ENCODE results near the gene SLC44A5. TPM values are rescaled to one million over a fixed set of nuclear protein-coding genes. Genes with fewer than 3 reads are reported as not detected.
"Not testable (repeated sequence)": the region's sequence is repeated elsewhere in the genome, so short reads cannot be mapped to it uniquely, and the experiment has no call there.

Gene SLC44A5
- total RNA-seq, result 1.7 TPM in 2 replicates

DNA sequence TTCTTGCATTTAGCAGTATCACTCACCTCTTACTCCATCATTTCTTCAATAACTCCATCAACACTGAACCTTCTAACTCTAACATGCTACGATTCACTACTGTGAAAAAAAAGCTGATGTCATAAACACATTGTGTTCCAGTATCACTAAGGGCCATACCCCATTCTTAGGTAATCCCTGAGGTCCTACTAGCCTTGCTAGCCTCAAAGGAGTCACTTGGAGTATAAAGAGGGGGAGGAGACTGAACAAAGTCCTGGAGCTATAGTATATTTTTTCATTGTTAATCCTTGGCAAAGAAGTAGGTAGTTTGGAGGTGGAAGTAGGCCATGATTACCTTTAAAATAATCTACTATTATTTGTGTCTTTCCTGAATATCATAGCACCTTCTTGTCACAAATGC lies at the start of gene SLC44A5:
Gene SLC44A5 (minus strand): TSS at position 101 of the 400 bp plus-strand sequence. CDS start 69,667 bp downstream, outside the sequence.
- no peak for DNase-seq

DNA sequence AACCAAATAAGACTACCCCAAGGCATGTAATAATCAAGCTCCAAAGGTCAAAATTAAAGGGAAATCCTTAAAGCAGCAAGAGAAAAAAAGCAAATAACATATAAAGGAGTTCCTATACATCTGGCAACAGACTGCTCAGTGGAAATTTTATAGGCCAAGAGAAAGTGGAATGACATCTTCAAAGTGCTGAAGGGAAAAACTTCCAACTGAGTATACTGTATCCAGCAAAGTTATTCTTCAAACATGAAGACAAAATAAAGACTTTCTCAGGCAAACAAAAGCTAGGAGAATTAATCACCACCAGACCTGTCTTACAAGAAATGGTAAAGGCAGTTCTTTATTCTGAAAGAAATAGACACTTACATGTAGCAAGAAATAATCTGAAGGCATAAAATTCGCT lies 45.0 kb upstream of the SLC44A5 start:
- no peak for DNase-seq

DNA sequence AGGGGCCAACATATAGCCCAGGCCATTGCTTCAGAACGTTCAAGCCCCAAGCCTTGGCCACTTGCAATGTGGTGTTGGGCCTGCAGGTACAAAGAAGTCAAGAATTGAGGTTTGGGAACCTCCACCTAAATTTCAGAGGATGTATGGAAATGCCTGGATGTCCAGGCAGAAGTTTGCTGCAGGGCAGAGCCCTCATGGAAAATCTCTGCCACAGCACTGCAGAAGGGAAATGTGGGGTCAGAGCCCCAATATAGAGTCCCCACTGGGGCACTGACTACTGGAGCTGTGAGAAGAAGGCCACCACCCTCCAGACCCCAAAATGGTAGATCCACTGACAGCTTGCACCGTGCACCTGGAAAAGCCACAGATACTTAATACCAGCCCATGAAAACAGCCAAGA lies 36.3 kb upstream of the SLC44A5 start:
- DNase-seq, result not testable (repeated sequence)

DNA sequence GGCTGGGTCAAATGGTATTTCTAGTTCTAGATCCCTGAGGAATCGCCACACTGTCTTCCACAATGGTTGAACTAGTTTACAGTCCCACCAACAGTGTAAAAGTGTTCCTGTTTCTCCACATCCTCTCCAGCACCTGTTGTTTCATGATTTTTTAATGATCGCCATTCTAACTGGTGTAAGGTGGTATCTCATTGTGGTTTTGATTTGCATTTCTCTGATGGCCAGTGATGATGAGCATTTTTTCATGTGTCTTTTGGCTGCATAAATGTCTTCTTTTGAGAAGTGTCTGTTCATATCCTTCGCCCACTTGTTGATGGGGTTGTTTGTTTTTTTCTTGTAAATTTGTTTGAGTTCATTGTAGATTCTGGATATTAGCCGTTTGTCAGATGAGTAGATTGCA lies 34.2 kb upstream of the SLC44A5 start:
- DNase-seq, result not testable (repeated sequence)

DNA sequence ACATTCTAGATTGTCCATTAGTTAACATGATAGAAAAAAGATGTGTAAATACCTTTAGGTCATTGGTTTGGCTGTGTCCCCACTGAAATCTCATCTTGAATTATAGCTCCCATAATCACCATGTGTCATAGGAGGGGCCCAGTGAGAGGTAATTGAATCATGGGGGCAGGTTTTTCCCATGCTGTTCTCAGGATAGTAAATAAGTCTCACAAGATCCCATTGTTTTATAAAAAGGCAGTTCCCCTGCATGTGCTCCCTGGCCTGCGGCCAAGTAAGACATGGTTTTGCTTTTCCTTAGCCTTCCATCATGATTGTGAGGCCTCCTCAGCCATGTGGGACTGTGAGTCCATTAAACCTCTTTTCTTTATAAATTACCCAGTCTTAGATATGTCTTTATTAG lies 32.5 kb upstream of the SLC44A5 start:
- DNase-seq, result peak; percentile 62

DNA sequence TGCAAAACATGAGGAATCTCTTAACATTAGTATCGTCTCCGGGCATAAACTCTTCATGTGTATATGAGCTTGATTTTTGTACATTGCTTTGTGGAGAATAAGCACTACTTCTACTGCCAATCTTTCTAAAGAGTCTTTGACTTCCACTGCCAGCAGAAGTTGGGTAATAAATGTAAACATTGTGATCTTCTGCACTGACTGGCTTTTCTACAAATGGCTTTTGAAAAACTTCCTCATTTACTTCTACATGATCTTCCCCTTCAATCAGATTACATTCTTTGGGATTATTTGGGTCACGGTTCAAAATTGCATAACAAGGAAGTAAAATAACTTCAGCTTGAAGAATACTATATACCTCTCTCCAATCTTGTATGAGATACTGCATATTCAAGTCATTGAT lies 30.4 kb upstream of the SLC44A5 start:
- DNase-seq, result no peak

DNA sequence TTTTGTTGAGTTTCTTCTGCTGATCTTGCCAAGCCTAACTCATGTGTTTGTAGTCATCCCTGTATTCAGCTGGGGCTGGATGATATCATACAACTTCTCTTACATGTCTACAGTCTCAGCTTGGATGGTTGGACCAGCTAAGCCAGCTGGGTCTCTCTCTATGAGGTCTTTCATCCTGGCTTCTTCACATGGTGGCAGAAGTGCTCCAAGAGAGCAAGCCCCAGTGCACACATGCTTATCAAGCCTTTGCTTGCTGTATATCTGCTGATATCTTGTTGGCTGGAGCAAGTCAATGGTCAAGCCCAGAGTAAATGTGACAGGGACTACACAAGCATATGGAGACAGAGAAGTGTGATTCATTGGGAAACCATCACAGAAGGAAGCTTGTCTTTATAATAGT lies 29.2 kb upstream of the SLC44A5 start:
- DNase-seq, result no peak

DNA sequence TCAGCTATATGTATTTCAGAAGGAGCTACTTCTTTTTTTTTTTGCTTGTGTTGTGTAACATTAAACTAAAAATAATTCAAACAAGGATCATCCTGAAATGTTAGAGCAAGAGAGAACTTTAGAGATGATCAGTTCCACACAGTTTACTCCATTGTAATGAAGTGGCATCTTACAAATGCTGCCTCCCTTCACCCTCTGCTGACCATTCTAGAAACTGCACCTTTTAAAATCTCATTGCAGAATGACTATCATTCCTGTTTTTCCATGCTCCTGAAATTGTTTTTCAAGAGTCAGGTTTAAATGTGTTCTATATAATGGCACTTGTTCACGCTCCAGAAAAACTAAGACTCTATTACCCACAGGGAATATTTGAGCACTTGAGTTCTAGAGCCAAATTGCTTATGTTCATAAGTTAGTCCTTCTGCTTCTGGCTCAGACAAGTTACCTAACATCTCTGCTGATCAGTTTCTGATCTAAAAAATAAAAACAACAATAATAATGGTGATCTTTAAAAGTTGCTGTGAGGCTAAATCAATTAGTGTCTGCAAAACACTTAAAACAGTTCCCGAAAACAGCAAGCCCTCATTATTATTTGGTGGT lies 21.5 kb upstream of the SLC44A5 start:
- DNase-seq, result peak; percentile 68

DNA sequence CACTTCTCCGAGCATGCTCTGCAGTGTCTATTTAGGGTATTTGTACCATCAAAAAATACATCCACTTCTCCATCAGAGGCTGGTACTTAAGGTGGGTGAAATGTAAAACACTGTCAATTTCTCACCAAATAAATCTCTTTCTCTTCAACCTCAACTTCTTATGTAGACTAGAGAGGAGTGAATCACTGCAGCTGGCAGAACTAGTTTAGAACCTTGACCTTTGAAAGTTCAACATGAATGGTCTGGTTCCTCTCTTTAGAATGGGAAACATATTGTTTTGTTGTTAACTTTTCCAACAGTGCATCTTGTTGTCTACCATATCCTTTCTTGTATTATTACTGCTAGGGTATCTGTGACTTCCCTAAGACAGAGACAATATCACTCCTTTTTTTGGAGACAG lies 20.1 kb upstream of the SLC44A5 start:
- DNase-seq, result no peak

DNA sequence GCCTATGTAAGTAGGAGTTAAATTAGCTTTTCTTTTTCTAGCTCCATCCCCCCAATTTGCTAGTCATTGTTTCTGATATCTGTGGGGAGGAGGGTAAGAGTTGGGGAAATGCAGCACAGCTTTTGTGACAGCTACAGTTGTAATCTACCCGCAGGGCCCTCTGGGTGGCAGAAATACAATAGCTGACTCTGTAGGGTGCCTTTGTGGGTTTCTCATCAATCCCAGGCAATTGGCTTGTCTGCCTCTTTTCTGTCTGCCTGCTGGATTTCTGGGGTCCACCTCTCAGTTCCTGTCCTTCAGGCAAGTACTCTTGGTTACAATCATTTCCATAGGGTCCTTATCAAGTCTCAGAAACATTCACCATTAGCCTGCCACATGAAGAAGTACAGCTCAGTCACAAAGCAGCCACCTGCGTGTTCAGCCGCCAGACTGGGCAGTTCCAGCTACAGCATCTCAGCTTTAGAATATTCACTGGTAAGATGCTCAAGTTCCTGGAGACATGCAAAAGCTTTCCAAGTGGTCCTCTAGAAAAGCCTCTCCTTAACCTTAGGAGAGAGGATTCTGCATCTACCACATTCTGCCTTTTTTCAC lies 19.2 kb upstream of the SLC44A5 start:
- DNase-seq, result no peak

DNA sequence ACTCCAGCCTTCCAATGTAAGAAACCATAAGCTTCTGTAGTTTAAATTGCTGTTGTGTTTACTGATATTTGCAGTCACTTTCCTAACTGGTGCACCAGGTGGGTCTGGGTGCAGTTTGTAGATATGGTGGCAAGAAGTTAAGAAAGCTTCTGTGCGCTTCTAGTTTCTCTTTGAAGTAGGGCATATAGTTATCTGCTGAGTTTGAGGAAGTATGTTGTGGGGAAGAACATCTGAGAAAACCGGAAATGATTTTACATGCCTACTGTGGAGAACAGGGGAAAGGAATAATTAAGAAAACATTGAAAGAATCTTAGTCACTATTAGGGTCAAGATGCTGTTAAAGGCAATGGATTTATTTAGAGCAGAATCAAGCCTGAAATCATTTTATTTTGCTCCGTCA lies 14.9 kb upstream of the SLC44A5 start:
- DNase-seq, result no peak

DNA sequence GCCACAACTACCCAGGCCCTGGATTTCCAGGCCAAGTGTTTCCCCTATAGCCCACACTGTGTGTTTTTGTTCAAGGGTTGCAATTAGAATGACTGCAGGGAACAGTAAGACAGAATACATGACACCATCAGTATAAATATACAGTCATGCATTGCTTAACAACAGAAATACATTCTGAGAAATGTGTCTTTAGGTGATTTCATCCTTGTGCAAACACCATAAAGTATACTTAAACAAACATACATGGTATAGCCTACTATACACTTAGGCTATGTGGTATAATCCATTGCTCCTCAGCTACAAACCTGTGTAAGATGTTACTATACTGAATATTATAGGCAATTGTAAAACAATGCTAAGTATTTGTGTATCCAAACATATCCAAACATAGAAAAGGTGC lies 7.5 kb upstream of the SLC44A5 start:
- no peak for DNase-seq

DNA sequence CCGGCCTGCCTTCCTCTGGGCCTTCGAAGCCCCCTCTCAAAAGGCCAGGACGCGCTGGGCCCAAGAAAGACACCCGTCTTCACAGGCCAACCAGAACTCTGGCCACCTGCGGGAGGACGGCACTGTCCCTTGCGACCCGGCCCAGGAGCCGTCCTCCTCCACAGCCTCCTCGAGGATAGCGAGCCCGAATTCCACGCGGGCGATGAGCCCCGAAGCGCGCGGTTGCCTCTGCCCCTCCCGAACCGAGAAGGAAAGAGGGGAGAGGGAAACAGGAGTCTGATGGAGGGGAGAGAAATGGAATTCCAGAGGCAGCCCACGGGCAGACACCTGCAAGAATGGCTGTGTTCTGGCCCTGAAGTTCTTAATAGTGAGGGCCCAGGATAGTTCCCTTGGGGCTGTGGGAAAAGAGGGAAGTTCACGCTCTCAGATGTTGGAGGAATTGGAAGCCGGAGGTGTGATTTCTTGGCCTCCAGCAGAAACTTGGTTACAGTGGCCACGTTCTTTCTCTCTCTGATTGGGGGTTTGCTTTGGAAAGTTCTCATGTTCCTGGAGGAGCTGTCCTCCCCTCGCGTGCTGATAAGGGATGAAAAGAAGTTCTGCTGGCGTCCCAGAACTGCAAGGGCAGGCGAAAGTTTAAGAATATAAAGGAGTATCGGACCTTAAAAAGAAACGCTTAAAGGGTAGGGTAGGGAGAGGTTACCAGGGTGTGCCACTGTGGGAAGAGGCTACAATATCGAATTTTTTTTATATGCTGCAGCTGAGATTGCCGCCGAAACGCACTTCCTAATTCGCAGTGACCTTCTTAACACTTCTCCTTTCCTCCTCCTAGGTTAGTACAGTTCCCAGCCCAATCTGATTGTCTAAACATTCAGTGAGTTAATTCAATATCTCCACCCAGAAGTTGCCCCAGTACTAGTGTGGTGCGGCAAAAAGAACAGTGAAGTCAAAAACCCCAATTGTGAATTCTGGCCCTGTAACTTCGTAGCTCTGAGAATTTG lies 5.8 kb upstream of the SLC44A5 start:
- DNase-seq, result peak; percentile 68

DNA sequence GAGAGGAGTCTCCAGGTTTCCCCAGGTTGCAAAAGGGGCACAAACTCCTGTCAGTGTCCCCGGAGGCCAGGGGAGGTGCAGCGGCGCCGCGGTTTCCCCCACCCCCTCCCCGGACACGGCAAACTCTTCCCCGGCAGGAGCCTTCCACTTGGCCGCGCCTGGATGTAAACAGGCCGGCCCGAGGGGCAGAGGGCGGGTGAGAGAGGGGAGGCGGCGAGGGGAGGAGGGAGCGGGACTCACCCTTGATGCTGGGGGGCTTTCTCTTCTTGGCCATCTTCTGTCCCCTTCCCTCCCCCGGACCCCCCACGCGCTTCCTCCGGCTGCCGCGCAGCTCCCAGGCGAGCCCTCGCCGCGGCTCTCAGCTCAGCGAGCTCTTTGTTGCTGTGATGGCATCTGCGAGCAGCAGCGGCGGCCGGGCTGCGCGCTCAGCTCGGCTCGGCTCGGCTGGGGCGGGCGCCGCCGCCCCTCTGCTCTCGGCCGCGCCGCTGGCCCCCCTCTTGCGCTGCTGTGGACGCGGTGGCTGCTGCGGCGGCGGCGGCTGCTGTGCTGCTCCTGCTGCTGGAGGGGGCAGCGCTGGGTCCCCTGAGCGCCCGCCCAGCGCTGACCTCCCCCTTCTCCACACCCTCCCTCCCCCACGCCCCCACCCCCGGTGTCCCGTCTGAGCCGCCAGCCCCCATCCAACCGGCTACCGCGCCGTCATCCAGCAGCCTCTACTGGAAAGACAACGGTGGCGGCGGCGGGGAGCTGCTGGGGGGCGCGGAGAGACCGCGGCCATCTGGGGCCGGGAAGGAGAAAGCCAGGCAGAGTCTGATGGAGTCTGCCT lies 4.9 kb upstream of the SLC44A5 start:
- peak; percentile 71 for DNase-seq

DNA sequence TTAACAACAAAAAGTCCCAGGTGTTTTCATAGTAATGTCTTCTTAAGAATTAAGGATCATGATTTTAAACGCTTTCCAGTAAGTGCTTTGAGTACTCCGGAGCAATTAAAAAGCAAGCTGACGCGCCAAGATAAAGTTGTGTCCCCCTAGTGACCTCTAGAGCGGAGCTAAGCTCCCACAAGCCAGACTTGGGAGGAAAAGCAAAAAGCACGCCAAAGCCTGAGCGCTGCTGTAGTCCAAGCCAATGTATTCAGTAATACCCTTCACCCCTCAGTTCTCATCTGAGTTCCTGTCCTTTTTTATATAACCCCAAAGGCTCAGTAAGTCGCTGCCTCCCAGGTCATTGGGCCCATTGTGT lies 3.5 kb upstream of the SLC44A5 start:
- no peak for DNase-seq

DNA sequence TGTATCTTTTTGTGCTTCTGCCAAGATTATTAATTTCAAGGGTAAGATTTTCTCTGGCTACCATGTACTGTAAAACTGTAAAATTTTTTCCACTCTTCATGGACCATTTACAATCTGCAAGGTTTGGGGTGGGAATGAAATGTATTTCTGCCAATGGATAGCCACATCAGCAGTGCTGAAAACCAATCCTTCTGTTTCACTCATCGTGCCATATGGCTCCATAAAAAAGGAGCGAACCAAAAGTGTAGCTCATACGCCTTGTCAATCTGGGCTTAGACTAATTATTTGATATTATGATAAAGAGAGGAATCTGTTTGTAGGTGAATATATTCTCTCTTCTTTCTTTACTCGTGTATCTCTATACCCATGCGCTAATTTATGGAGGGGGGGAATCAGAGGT lies 3.0 kb upstream of the SLC44A5 start:
- no peak for DNase-seq

DNA sequence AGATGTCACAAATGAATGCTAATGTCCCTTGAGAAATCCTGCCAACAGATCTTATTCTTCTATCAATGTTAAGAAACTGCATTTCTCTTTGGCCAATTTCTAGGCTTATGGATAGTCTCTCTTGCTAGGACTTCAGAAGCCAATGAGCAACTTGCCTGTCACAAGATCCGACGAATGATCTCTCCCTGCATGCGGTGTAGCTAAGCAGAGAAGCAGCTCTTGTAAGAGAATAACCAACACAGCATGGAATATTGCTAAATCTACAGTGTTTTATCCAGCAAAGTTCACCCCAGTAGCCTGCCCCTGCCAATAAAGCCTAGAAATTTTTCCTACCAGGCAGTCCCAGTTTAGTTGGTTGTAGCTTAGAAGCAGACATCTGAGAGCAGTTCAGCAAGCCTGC lies 2.1 kb upstream of the SLC44A5 start:
- DNase-seq, result no peak

DNA sequence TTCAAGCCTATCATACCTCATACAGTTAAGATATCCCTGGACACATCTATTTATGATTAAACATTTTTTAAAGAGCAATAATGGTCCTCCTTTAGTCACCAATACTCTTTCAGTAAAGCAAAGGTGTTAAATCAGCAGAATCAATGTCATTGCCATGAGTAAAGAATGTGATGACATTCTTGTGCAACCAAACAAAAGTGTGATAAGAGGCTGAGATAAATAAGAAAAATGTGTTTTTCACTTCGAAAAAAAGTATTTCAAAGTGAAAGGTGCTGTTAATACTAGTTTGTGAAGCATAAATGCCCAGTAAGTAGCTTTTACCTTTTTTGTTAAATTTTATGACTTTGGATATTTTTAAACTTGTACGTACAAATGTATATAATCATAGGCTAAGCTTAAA lies 8.4 kb downstream of the SLC44A5 start:
- no peak for DNase-seq

DNA sequence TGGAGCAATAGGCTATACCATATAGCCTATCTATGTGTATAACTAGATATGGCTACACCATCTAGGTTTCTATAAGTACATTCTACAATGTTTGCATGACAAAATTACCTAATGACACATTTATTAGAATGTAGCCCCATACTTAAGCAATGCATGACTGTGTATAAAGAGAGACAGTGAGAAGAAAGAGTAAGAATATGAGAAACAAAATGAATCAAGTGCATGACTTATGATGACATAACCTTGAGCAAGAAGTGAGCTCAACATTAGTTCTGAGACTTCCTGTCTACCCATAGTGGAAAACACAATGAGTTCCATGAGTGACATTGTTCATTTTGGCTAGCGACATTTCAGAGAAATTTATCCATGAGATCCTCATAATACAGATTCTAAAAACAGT lies 10.1 kb downstream of the SLC44A5 start:
- DNase-seq, result no peak

DNA sequence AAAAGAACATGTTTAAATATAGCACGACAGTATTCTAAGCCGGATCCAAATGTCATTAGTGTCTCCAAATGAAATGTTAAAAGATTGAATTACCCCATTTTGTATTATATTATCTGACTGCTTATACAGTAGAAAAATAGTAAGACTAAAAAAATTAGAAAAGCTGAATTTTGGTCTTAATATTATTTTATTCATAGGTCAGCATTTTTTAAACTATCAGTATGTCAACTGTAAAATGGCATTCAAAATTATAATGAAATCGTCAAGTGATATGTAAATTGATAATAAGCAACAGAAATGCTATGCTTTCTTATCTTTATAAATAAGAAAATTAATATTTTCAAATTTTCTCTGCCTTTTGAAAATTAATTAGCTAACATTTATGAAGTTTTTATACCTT lies 16.6 kb downstream of the SLC44A5 start:
- no peak for DNase-seq

DNA sequence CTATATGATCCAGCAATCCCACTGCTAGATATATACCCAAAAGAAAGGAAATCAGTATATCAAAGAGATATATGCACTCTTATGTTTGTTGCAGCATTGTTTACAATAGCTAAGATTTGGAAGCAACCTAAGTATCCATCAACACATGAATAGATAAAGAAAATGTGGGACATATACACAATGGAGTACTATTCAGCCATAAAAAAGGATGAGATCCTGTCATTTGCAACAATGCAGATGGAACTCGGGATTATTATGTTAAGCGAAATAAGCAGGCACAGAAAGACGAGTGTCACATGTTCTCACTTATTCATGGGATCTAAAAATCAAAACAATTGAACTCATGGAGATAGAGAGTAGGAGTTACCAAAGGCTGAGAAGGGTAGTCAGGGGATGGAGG lies 17.5 kb downstream of the SLC44A5 start:
- DNase-seq, result not testable (repeated sequence)

DNA sequence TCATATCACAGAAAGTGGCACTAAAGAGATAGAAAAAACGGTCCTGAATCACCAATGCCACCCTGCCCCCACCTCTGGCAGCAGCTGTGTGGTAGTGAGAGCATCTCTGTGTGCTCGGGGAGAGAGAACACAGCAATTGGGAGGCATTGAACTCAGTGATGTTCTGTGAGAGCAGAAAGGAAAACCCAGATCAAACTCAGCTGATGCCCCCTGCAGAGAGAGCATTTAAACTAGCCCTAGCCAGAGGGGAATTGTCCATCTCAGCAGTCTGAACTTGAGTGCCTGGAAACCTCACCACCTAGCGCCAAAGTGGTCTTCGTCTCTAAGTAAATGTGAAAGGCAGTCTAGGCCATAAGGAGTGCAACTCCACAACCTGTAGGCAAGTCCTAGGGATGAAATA lies 21.3 kb downstream of the SLC44A5 start:
- no peak for DNase-seq

Measured in dermis blood vessel endothelial cell (primary cell).